Inferior parietal cortex (tissue), 1 donor: ENCODE data around the gene KIF14.
"Not testable (repeated sequence)": the region's sequence is repeated elsewhere in the genome, so short reads cannot be mapped to it uniquely, and the experiment has no call there.

ENCODE experiments used
- DNase-seq: peaks from one replicate; pipeline ENCODE4 v3.0.0-alpha.2; 2016; ENCODE audit errors: extremely low spot score

The KIF14 gene

DNA sequence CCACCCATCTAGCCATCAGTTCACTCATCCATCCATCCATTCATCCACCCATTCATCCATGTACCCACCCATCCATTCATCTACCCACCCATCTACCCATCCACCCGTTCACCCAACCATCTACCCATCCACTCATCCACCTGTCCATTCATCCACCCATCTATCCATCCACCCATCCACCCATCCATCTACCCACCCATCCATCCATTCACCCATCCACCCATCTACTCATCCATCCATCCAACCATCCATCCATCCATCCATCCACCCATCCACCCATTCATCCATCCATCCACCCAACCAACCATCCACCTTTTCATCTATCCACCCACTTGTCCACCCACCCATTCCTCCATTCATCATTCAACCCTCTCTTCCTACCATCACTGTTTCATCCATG, 80.3 kb downstream of the KIF14 start:
- DNase-seq: no peak

DNA sequence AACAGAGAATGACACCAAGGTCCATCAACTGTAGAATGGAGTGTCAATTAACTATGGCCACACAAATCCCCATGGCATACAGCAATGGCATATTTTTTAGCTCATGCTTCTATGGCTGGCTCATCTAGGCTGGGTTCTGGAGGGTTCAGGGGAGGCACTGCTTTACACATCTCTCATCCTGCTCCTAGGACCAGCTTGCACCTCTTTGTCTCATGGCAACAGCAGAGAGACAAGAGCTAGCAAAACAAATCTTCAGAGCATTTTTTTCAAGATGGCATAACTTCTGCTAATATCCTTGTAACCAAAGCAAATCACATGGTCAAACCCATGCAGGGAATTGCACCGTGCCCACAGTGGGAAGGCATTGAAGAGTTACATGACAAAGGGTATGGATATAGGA, 82.4 kb downstream of the KIF14 start:
- DNase-seq: no peak

DNA sequence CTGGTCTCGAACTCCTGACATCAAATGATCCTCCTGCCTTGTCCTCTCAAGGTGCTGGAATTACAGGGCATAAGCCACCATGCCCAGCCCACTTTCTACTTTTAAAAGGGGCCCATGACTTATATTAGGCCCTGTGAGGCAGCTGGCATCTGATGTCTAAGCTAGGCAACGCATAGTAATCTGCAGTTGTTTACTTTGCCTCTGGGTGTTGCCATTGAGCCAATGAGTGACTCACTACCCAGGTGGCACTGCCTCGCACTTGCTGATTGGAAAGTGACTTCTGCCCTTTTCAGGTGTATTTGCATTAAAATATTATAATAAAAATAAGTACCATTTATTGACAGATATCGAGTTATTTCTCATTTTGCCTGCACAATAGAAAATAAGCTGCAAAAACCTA, 84.9 kb downstream of the KIF14 start:
- no peak for DNase-seq

DNA sequence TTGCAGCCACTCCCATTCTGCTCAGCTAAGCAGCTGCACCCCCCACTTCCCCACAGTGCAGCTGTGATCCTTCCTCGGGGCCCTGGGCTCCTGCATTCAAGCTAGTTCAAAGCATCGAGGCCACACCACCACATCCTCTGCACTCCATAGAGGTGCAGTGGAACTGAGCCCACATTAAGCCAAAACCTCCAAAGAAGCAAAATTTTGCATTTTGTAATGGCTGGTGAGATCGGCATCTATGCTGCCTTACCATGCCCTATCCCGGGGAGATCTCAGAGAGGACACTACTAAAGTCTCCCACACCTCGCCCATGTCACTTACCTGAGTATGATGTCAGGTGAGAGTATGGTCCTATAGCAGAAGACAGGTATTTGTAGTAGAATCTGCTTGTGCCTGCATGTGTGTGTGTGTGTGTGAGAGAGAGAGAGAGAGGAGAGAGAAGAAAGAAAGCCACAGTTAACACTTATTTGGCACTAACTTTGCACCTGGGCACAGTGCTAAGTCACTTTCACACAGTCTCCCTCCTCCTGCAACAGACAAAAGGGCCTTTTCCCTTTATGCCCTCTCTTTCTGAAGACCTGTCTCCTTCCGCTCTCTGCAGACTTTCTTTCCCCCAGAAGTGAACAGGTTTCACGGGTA, 89.8 kb downstream of the KIF14 start:
- no peak for DNase-seq

DNA sequence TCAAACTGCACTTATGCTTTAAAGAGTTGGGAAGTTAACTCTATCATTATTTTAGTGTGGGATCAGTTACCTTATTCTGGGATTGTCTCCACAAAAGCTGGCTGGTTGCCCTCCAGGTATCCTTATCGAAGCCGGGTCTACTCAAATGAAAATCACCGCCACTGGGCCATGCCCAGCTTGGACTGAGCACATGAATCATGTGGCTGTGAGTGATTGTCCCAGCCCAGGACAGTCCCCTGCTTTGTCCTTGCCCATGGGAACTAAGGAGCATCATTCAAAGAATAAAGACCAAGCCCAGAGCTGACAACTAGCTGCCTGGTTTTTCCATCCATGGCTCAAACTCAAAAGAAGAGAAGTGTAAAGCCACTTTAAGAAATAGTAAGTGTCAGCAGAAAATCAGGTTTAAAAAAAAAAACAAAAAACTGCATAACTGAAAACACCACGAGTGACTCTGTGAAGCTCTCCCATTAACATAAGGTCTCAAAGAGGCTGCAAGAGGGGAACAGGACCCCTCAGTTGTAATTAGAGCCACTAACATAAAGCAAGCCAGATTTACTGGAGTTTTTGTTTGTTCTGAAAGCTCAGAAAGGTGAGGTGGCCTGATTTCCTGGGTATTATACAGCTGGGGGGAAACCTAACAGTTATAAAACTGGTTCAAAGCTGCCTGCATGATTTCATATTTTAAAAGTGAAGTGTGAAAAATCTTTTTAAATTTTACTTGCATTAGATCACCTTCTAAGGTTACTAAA, 91.5 kb downstream of the KIF14 start:
- no peak for DNase-seq

DNA sequence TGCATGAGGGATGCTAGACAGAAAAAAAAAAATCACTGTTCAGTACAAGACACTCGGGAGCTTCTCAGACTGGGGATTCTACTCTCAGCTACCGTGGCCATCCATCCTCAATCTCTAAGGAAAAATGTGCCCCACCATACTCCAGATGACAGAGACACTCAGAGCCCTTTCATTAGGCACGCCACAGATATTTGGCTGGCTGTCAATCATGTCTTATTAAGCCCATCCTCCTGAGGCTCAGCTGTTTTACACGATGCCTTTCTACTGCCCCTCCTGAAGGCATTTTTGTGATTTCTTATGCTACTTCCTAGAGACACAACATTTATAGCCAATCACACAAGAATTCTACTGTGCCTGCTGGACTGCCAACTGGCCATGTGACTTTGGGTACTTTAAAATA, 92.9 kb downstream of the KIF14 start:
- no peak for DNase-seq

DNA sequence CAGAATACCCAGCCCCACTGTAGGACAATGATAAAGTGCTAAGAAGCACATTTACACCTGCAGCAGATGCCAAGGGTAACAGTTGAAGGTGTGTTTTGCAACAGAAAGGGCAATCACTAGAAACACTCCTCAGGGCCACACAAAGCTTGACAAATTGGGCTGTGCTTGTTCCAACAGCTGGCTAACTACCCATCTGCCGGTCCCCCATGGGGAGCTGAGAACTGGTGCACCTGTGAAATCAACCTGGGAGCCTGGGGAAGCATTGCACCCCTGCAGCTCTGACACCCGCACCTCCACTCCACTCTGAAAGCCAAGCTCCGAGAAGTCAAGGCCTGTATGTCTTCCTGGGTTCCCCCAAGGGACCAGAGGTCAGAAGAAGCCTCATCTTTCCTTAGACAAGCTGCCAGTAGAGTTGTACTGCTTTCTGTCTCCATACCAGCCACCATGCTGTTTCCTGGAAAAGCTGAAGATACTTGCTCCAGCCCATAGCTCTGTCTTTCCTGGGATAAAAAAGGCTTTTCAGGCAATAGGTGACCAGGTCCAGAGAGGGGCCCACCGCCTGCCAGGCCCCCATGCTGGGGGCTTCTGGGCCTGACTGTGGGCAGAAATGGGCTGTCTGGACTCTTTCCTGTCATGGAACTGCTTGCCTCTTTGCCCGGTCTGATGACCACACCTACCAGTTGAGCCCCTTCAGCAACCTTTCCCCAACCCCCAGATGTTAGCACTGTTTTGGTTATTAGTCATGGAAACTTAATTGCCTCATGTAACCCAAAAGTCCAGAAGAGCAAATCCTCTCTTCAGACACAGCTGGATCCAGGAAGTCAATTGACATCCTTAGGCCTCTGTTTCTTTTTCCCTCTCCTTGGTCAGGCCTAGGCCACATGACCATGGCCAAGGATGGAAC, 93.6 kb downstream of the KIF14 start:
- DNase-seq: no peak

DNA sequence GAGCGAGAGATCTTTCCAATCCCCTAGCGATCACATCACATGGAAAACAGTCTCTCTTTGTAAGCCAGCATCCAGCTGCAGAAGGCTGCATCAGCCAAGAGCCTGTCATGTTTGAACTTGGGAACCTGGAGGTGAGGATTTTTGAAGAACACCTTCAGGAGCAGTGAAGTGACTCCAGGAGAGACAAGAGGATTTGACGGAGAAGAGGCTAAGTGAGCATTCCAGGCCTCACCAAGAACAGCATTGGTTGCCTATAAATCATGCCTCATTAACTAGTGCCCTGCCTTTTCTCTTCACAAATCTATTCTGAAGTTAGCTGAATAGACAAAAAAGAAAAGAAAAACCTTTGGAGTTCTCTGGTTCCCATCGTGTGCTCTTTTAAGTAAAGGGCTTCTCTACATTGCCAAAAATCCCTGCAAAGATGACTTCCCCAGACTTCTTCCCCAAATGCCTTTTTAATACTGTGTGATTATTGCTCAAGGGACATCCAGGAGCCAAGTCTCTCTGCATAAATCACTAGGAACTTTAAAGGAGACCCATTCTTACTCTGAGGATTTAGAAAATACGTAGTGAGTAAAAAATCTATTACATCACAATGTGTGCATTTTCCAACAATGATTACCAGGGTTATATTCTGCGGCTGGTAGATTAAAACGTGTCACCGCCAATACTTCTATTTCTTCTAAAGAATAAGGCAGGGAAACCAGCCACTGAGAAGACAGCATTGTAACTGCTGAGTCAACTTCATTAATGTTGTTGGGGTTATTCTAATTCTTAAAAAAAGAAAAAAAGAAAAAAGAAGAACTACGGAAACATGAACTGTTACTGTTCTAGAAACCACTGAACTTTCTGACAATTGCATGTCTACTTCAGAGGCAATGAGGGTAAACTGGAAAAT, 95.2 kb downstream of the KIF14 start:
- no peak for DNase-seq

DNA sequence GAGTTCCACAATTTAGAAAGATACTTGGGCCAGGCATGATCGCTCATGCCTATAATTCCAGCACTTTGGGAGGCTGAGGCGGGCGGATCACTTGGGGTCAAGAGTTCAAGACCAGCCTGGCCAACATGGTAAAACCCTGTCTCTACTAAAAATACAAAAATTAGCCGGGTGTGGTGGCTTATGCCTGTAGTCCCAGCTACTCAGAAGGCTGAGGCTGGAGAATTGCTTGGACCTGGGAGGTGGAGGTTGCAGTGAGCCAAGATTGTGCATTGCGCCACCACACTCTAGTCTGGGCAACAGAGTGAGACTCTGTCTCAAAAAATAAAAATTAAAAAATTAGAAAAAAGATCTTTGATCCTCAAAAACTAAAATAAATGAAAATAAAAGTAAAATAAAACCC, 96.0 kb downstream of the KIF14 start:
- not testable (repeated sequence) for DNase-seq

DNA sequence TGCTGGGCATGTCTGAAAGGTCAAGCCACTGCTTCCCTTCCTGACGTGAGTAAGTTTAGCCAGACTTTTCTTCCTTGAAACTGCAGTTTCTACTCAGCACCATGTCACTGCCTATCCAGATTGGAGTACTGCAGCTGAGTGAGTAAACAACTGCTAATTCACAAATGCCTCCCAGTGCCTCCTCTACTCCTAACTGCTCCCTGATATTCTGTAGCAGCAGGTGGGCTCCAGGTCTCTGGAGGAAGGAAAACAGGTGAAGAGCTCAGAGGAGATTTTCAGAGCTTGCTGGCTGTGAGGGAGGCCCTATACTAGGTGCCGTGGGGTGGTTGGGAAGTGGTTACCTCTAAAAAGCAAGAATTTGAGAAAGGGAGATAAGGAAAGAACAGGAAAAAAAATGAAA, 96.5 kb downstream of the KIF14 start:
- DNase-seq: no peak

DNA sequence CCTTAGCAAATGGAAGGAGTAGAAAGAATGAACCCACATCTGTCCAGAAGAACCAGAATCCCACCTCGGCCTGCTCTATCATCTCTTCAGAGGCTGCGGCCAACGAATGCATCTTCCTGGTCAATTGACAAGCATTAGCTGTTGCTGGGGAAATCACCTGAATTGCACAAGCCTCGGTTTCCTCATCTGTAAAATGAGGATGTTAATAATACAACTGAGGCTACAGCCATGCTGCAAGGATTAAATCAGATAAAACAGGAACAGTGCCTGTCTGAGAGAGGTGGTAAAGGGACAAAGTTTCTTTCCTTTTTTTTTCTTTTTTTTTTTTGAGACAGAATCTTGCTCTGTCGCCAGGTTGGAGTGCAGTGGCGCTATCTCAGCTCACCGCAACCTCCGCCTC, 99.8 kb downstream of the KIF14 start:
- DNase-seq: no peak

DNA sequence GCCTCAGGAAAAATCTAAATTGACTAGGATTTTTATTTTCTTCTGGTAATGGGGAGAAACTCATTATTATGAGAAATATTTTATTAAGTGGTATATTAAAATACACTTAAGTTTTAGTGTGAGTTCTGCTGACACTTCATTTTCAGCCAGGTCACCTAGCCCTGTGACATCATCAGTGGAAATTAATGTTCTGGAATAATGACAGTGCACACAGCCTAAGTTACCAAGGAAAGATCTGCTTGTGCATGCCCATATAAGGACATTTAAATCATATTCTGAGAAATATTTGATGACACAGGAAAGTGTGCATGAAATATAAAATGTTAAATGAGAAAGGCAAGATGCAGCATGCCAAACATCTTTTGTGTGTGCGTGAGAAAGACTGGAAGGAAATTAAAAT, 102.0 kb downstream of the KIF14 start:
- no peak for DNase-seq

DNA sequence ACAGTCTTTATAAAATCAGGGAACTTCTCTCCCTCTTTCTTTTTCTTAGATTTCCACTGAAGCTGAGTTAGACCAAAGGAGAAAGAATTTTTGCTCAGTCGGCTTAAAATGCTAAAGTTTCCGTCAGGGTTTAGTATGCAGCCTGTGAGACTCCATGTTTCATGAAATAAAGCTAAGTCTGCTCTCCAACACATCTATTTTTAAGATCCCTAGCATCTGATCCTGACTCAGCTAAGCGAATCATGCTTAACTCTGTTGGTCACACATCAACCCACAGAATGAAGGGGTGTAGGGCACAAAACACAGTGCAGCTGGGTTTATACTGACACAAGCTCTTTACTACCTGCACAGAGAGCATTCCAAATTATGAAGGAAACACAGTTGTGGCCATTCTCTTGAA, 108.4 kb downstream of the KIF14 start:
- DNase-seq: peak; percentile 61

DNA sequence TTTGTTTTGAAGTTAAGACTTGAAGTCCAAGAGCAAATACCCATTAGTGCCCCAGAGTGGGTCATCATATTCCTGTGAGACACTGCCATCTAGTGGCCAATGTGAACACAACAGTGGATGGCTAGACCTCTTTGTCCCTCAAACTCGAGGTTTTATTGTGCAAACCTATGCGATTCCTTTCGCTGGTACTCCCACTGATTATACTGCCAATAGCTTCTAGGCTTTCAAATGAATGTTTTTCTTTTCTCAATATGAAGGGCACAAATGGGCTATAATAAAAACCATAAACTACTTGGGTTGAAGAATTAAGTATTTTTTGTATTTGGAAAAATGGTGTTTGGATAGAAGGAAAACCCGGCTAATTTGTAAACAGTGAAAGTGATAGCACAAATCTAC, 110.3 kb downstream of the KIF14 start:
- DNase-seq: peak; percentile 96

DNA sequence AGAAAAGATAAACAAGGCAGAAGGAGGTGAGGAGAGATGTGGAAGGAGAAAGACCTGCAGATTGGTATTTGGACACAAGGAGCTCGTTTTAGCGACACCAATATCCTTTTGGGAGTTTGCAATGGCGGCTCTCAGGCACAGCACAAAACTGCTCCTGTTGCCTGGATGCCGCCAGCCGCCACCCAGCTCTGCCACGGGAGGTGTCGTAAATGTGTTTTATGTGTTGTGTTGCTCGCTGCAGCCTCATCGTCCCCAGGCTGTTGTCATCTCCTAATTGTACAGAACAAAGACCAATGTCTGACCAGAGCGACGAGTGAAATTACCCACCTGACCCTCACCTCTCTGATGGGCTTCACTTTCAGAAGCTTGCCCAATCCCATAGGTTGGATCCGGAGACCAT, 114.1 kb downstream of the KIF14 start:
- DNase-seq: no peak

DNA sequence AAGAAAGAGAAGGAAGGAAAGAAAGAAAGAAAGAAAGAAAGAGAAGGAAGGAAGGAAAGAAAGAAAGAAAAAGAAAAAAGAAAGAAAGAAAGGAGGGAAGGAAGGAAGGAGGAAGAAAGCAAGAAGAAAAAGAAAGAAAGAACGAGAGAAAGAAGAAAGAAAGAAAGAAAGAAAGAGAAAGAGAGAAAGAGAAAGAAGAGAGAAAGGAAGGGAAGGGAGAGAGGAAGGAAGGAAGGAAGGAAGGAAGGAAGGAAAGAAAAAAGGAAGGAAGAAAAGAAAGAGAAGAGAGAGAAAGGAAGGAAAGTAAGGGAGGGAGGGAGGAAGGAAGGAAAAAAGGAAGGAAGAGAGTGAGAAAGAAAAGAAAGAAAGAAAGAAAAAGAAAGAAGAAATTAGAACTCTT, 115.3 kb downstream of the KIF14 start:
- no peak for DNase-seq
